Activated naive CD4-positive, alpha-beta T cell treated with anti-CD3 and anti-CD28 coated beads for 36 hours (primary cell): ENCODE data around the gene TM4SF20. TPM values are rescaled to one million over a fixed set of nuclear protein-coding genes. Genes with fewer than 3 reads are reported as not detected.
"Not testable (repeated sequence)": the region's sequence is repeated elsewhere in the genome, so short reads cannot be mapped to it uniquely, and the experiment has no call there.

ENCODE experiments used
- CTCF ChIA-PET: fragments of 350-600 bp; sonication (Branson Sonifier 250); formaldehyde crosslinking; loops from one replicate; lab custom pipeline; 2021; ENCODE audit warnings: antibody characterized with exemption; lab: Charles Lee
- DNase-seq: peaks from one replicate; pipeline ENCODE4 v3.0.0-alpha.2; 2020
- H3K27ac Mint-ChIP-seq: one replicate; pipeline ENCODE4 v1.8.0; 2021; ENCODE audit warnings: mild to moderate bottlenecking, mixed read lengths
- H3K27me3 Mint-ChIP-seq: one replicate; pipeline ENCODE4 v1.8.0; 2021; ENCODE audit warnings: low read depth, mixed read lengths
- H3K36me3 Mint-ChIP-seq: one replicate; pipeline ENCODE4 v1.8.0; 2021; ENCODE audit warnings: low read depth, mixed read lengths
- H3K4me1 Mint-ChIP-seq: one replicate; pipeline ENCODE4 v1.8.0; 2021; ENCODE audit warnings: low read depth, mixed read lengths
- H3K4me3 Mint-ChIP-seq: one replicate; pipeline ENCODE4 v1.8.0; 2021; ENCODE audit warnings: mild to moderate bottlenecking, moderate library complexity, mixed read lengths
- H3K9me3 Mint-ChIP-seq: one replicate; pipeline ENCODE4 v1.8.0; 2021; ENCODE audit warnings: mixed read lengths
- intact Hi-C: fragments of 100-400 bp; cut with micrococcal nuclease; formaldehyde crosslinking; loops from one replicate; pipeline ENCODE4 v1.15.1; 2023
- total RNA-seq, 2 experiments: library from RNA; stranded (reverse); gene quantifications; one replicate each; pipeline ENCODE4 v1.2.3, GENCODE V29; 2021

Gene TM4SF20
- total RNA-seq, 2 experiments from 2014 or later = not detected

- H3K36me3 Mint-ChIP-seq = no peaks in the 10 kb centered on the region
- no peak overlapping the region for H3K4me3 Mint-ChIP-seq
- no peaks in the 10 kb centered on the region for H3K9me3 Mint-ChIP-seq
- CTCF ChIA-PET = interaction anchor here (1.0 to 1.2 kb wide), 2 partner anchors 10 to 263 kb away, joined by 3 to 4 read pairs; no protein-coding TSS in a partner anchor
- DNase-seq = no peak
- H3K4me1 Mint-ChIP-seq = peaks cover 6% of the 10 kb centered on the region
- H3K27me3 Mint-ChIP-seq = no peaks in the 10 kb centered on the region
- H3K27ac Mint-ChIP-seq = peak overlapping the region; percentile 8
- intact Hi-C loops = no loop called here
Measured at GRCh38 chr2:227395556-227395955, 16.4 kb upstream of the TM4SF20 start.

GRCh38 chr2:227394401-227394800, 15.3 kb upstream of the TM4SF20 start:
- peaks cover 6% of the 10 kb centered on the region for H3K4me1 Mint-ChIP-seq

GRCh38 chr2:227390468-227391256, 11.6 kb upstream of the TM4SF20 start:
- Mint-ChIP-seq H3K4me3 (no peak overlapping the region), H3K4me1 (peaks cover 13% of the 10 kb centered on the region), H3K9me3 (no peaks in the 10 kb centered on the region), H3K27me3 (no peaks in the 10 kb centered on the region), H3K27ac (no peak overlapping the region), H3K36me3 (no peaks in the 10 kb centered on the region)
- intact Hi-C loops = no loop called here
- DNase-seq = no peak
- CTCF ChIA-PET = no interaction called here

More at GRCh38 chr2:227394401-227394800, 15.3 kb upstream of the TM4SF20 start:
- Mint-ChIP-seq H3K27ac (no peak overlapping the region), H3K27me3 (no peaks in the 10 kb centered on the region), H3K36me3 (no peaks in the 10 kb centered on the region), H3K4me3 (no peak overlapping the region), H3K9me3 (no peaks in the 10 kb centered on the region)
- no peak for DNase-seq
- intact Hi-C loops = no loop called here
- CTCF ChIA-PET = interaction anchor here (1.0 to 1.2 kb wide), 2 partner anchors 11 to 264 kb away, joined by 3 to 4 read pairs; no protein-coding TSS in a partner anchor

- intact Hi-C loops = no loop called here
Measured at GRCh38 chr2:227389661-227390060, 10.6 kb upstream of the TM4SF20 start.

GRCh38 chr2:227389231-227389630, 10.1 kb upstream of the TM4SF20 start:
- CTCF ChIA-PET = no interaction called here
- H3K27ac Mint-ChIP-seq = no peak overlapping the region
- DNase-seq = no peak
- H3K27me3 Mint-ChIP-seq = no peaks in the 10 kb centered on the region
- no peaks in the 10 kb centered on the region for H3K36me3 Mint-ChIP-seq
- H3K9me3 Mint-ChIP-seq = no peaks in the 10 kb centered on the region
- no peak overlapping the region for H3K4me3 Mint-ChIP-seq
- H3K4me1 Mint-ChIP-seq = peaks cover 20% of the 10 kb centered on the region
- intact Hi-C loops = no loop called here

More at GRCh38 chr2:227389661-227390060, 10.6 kb upstream of the TM4SF20 start:
- Mint-ChIP-seq H3K9me3 (no peaks in the 10 kb centered on the region), H3K27me3 (no peaks in the 10 kb centered on the region), H3K4me1 (peaks cover 20% of the 10 kb centered on the region), H3K36me3 (no peaks in the 10 kb centered on the region), H3K27ac (no peak overlapping the region), H3K4me3 (no peak overlapping the region)
- no peak for DNase-seq
- CTCF ChIA-PET = no interaction called here

- CTCF ChIA-PET = no interaction called here
- Mint-ChIP-seq H3K4me3 (no peak overlapping the region), H3K4me1 (peaks cover 23% of the 10 kb centered on the region), H3K36me3 (no peaks in the 10 kb centered on the region), H3K27me3 (no peaks in the 10 kb centered on the region), H3K9me3 (no peaks in the 10 kb centered on the region), H3K27ac (no peak overlapping the region)
- intact Hi-C loops = no loop called here
- DNase-seq = no peak
Measured at GRCh38 chr2:227388537-227389011, 9.5 kb upstream of the TM4SF20 start.

- CTCF ChIA-PET, H3K36me3 Mint-ChIP-seq, H3K4me3 Mint-ChIP-seq, DNase-seq, intact Hi-C loops, H3K27me3 Mint-ChIP-seq, H3K27ac Mint-ChIP-seq, H3K9me3 Mint-ChIP-seq: not testable (repeated sequence)
- H3K4me1 Mint-ChIP-seq = peaks cover 30% of the 10 kb centered on the region
Measured at GRCh38 chr2:227387583-227387982, 8.5 kb upstream of the TM4SF20 start, which contains the start of gene SCYGR1. SCYGR1 (minus strand) TSS chr2:227387949; CDS start chr2:227387949, 0 bp downstream.

- no peaks in the 10 kb centered on the region for H3K27me3 Mint-ChIP-seq
- intact Hi-C loops = no loop called here
- H3K9me3 Mint-ChIP-seq = peaks cover 9% of the 10 kb centered on the region
- peaks cover 40% of the 10 kb centered on the region for H3K4me1 Mint-ChIP-seq
- no peak overlapping the region for H3K27ac Mint-ChIP-seq
- peaks cover 3% of the 10 kb centered on the region for H3K36me3 Mint-ChIP-seq
- no peak overlapping the region for H3K4me3 Mint-ChIP-seq
- no peak for DNase-seq
- CTCF ChIA-PET = interaction anchor here (0.6 to 2.0 kb wide), 5 partner anchors 10 to 1833 kb away, joined by 3 to 9 read pairs (median 3); no protein-coding TSS in a partner anchor
Measured at GRCh38 chr2:227386630-227387029, 7.5 kb upstream of the TM4SF20 start.

GRCh38 chr2:227383686-227384085, 4.6 kb upstream of the TM4SF20 start:
- DNase-seq = no peak
- CTCF ChIA-PET = interaction anchor here (1.3 kb wide), 1 partner anchor 14 kb away, joined by 3 read pairs; no protein-coding TSS in a partner anchor
- Mint-ChIP-seq H3K27me3 (no peaks in the 10 kb centered on the region), H3K27ac (no peak overlapping the region), H3K4me3 (no peak overlapping the region), H3K9me3 (peaks cover 10% of the 10 kb centered on the region), H3K36me3 (peaks cover 3% of the 10 kb centered on the region), H3K4me1 (peaks cover 42% of the 10 kb centered on the region)
- intact Hi-C loops = no loop called here

- CTCF ChIA-PET = interaction anchor here (0.9 to 1.6 kb wide), 6 partner anchors 10 to 384 kb away, joined by 3 to 5 read pairs (median 3); no protein-coding TSS in a partner anchor
- peaks cover 42% of the 10 kb centered on the region for H3K4me1 Mint-ChIP-seq
Measured at GRCh38 chr2:227382241-227382835, 3.2 kb upstream of the TM4SF20 start.

GRCh38 chr2:227378371-227378782, 729 bp downstream of the TM4SF20 start:
- DNase-seq = no peak
- no peaks in the 10 kb centered on the region for H3K27me3 Mint-ChIP-seq
- no peak overlapping the region for H3K27ac Mint-ChIP-seq
- peaks cover 10% of the 10 kb centered on the region for H3K9me3 Mint-ChIP-seq
- peaks cover 3% of the 10 kb centered on the region for H3K36me3 Mint-ChIP-seq
- intact Hi-C loops = no loop called here
- H3K4me3 Mint-ChIP-seq = no peak overlapping the region
- peaks cover 23% of the 10 kb centered on the region for H3K4me1 Mint-ChIP-seq
- CTCF ChIA-PET = interaction anchor here (0.6 to 2.1 kb wide), 5 partner anchors 14 to 388 kb away, joined by 3 to 9 read pairs (median 5); no protein-coding TSS in a partner anchor

More at GRCh38 chr2:227382241-227382835, 3.2 kb upstream of the TM4SF20 start:
- not testable (repeated sequence) for H3K4me3 Mint-ChIP-seq, DNase-seq, H3K27me3 Mint-ChIP-seq, H3K36me3 Mint-ChIP-seq
- H3K9me3 Mint-ChIP-seq = peaks cover 10% of the 10 kb centered on the region
- H3K27ac Mint-ChIP-seq = peak overlapping the region; percentile 43
- intact Hi-C loops = loop anchor here (1.0 kb wide), 1 partner anchor 8 kb away; no protein-coding TSS in a partner anchor
